Measurements from ENCODE around the gene KRT6C.
"Not testable (repeated sequence)": the region's sequence is repeated elsewhere in the genome, so short reads cannot be mapped to it uniquely, and the experiment has no call there.

The KRT6C gene

DNA sequence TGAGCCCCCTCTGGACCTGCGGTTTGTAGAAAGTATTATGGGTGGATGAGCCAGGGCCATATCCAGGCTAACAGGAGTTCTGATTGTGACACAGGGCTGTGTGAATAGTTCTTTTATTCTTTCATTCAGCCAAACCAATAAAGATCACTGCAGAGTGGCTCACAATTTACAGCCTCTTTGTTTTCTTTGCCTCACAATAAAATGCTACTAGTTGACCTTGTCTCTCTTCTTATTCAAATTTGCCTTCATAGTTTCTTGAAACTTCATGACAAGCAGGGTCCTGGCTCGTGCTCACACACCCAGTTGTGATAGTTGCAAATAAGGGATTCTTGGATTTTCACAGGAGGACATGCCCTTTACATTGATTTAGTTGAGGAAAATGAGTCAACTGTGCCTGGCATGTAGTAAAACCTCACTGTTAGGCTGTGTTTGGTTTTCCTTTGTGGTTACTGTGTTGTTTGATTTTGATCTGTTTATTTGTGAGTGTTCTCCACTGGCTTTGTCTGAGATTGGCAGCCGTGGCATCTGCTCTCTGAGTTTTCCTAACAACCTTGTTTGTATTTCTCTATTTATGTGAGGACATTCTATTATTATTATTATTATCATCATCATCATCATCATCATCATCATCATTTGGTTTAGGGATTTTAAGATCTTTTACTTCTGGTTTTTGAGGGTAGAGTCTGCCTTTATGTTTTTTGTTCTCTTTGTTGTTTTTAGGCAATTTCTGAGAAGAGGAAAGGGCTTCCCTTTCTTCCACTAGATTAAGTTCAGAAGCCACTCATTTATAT lies 19.0 kb downstream of the KRT6C start:
- DNase-seq = no peak

DNA sequence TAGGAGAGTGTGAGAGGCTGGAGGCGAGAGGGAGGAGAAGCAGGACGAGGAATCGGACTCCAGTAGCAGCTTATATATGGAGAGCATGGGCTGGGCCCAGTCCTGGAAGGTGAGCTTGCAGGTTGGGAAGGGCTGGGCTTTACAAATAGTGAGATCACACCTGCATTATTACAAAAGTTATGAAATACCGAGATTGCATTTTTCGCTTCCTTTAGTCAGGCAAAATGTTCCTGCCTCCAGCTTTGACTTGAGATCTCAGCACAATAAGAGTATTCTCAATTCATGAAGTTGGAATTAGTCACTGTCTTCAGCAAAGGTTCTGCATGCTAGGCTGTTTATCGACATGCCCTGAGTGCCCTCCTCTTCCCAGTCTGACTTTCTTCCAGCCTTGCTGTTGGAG lies 21.5 kb downstream of the KRT6C start, which contains the start of gene KRT6B:
Gene KRT6B (minus strand): TSS at position 46 of the 400 bp plus-strand sequence. CDS start 68 bp downstream, outside the sequence.
- DNase-seq = no peak

DNA sequence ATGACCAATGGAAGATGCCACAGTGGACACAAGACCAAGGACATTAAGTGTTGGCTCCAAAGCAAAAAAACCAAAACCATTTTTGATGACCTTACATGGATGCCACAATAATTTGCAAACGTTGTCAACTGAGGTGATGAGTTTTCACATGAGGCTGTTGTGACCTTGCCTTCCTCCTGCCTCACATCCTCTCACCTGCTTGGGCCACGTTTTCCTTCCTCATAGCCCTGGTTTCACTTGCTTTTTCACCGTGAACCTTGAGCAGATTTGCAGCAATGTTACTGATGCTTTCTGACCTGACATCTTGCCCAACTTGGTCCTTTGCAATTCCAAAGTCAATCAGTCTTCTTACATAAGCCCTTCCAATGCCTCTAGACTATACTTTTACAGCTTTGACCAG lies 25.4 kb downstream of the KRT6C start:
- DNase-seq = no peak

DNA sequence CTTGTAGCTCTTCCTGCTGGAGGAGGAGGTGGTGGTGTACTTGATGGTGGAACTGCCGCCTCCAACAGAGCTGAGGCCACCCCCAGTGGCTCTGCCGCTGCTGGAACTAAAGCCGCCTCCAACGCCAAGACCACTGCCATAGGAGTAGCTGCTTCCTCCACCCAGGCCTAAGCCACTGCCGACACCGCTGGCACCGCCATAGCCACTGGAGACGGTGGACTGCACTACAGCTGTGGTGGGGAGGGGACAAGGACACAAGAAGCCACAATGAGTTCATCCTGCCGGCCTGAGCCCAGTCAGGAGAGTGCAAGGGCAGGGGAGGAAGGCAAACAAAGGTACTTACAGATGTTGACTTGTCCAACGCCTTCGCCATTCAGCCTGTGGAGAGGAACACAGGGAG lies 26.4 kb downstream of the KRT6C start:
- DNase-seq = not testable (repeated sequence)

DNA sequence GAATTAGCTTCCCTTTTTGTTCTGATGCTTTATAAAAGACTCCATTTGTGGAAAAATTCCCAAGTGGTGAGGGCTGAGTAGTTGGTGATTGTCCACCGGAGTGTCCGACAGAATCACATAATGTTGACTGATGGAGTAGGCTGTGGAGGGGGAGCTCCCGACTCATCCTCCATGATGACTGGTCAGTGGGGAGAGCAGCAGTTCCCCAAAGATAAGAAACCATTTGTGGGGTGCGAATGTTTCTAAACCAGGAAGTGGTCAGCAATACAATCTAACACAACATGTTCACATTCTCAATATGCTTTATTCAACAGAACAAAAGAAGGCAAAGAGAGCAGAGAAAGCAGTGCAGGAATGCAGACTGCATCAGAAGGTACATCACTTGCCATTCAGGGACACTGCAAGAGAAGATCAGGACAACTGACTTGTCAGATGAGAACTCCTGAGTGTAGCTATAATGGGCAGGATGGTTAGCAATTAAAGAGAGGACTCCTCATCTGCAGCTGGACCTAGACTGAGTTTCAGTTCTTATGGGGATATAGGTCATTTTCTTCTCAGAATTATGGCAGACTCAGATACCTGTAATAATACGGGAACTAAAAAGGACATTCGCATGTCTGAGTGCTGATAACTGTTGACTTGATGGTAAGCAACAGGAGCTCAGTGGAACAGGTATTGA lies 27.1 kb downstream of the KRT6C start:
- DNase-seq = no peak

DNA sequence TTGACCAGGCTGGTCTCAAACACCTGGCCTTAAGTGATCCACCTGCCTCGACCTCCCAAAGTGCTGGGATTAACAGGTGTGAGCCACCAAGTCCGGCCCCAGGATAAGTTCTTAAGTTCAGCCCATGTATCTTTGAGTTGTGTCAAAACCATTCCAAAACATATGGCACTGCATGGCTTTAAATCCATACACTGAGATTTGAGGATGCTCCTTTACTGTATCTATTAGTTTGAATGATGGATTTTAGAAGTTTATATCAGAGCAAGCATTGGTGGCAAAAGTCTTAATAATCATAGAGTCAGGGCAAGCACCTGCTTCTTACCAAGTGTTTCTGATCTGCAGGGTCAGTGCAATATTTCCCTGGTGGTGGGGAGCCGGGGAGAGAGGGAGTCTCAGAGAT lies 27.7 kb downstream of the KRT6C start:
- DNase-seq = no peak

DNA sequence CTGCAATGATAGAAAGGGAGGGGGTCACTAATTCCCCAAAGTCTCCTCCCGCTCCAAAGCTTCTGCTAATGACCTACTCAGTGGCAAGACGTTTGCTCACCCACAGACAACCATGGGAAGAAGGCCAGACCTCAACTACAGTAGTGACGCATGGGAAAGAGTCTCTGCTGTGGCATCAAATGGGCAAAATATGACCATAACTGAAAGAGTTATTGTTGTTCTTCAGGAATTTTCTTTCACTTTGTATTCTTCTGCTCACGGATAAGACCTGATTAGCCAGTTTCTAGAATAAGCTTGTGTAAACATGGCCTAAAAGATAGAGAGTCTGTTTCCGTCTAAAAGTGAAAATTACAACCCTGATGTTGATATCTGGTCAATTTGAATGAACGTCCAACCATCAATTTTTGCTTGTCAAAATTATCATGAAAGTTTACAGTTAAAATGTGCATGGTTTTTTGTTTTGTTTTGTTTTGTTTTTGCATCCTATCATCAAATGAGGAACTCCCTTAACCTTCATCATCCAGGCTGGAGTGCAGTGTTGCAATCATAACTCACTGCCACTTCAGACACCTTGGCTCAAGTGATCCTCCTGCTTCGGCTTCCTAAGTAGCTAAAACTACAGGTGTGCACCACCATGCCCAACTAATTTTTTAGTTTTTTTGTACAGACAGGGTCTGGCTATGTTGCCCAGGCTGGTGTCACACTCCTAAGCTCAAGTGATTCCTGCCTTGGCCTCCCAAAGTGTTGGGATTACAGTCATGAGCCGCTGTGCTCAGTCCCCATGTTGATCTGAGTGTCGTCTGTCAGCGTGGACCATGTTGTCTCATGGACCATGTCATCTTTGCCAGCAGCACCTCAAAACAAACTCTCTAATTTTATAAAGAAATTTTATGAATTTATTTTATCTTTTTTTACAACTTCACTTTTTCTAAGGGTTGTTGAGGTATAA lies 28.7 kb downstream of the KRT6C start:
- no peak for DNase-seq

DNA sequence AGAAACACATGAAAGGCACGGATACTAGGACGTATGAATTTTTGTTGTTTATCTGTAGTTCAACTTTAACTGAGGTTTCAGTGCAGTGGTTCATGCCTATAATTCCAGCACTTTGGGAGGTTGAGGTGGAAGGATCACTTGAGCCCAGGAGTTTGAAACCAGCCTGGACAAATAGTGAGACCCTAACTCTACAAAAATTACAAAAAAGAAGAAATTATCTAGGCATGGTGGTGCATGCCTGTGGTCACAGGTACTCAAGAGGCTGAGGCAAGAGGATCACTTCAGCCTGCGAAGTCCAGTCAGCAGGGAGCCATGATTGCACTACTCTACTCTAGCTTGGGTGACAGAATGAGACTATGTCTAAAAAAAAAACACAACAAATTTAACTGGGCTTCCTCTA lies 29.6 kb downstream of the KRT6C start:
- DNase-seq = no peak

DNA sequence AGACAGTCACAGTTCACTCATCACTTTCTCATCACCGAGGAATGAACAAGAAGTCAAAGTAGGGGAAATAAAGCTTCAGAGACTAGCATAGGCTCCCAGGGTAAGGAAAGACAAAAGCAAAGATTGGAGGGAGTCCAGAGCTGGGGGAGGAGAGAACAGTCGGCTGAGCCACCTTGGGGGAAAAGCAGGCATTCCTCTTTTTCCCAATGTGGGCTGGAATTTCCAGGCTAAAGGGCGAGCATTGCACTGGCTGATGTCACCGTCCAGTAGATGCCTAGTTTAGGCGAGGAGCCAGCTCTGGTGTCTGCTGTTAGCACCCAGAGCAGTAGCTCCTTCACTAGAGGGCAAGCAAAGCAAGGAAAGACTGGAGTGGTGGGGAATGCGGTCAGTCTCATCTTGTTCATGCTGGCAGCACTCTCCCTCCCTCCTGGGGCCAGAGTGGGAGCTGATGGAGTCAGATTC lies 31.0 kb downstream of the KRT6C start:
- DNase-seq = no peak

DNA sequence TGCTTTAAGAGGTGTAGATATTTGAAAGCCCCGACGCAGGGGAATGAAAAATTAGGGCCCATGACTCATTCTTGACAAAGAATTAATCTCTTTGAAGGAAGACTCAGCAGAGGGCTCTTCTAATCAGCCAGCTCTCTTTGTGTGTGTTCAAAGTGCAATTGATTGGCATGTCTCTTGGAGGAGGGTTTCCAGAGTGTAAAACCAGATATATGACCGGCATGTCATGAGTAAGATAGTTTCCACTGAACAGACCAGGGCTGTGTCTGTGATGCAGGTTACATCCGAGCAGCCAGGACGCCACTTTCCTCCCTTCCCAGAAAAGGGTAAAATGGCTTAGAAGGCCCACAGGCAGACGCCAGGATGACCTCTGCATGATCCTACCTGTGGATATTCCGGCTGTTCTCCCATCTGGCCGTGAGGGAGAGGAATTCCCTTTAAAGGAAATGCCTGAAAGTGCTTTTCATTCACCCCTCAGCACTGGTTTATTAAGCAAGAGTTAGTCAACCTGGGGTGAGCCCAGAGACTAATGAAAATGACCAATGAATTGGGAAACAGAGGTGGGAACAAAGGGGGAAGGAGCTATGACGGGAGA lies 32.2 kb downstream of the KRT6C start:
- DNase-seq = no peak

DNA sequence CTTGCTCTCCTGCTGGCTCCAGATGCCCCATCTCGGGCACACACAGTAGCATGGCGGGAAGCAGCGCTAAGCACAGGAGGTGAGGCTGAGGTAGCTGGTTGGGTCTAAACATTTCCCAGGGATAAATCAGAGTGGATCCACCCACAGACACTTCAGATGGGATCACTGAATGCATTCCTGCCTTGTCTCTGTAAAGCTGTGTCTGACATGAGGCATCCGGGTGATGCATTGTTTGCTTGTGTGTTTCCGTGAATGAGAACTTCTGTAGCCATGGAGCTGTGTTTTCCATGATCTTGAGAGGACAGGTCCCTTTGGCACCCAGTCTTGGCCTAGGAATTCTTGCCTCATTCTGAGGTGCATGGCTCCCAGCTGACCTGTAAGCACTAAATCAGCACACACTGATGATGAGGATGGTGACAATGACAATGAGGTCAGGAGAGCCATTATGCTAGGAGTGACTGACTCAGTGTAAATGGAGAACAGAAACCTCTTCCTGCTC lies 32.7 kb downstream of the KRT6C start:
- no peak for DNase-seq

DNA sequence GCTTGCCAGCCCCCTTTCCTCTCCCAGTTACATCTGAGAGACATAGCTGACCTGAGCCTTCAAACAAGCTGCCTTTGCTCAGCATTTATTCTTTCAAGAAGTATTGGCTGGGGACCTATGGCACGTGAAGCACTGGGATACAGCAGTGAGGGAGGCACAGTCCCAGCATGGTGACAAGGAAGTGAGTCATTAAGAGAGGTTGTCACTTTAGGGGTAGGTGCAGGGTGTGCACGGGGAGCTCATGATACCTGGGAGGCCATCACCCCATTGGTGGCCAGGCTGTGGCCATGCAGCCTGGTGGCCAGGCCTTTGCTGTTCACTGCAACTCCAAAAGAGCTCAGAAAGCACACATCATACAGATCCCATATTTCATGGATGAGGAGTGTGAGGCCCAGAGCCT lies 33.8 kb downstream of the KRT6C start:
- no peak for DNase-seq

DNA sequence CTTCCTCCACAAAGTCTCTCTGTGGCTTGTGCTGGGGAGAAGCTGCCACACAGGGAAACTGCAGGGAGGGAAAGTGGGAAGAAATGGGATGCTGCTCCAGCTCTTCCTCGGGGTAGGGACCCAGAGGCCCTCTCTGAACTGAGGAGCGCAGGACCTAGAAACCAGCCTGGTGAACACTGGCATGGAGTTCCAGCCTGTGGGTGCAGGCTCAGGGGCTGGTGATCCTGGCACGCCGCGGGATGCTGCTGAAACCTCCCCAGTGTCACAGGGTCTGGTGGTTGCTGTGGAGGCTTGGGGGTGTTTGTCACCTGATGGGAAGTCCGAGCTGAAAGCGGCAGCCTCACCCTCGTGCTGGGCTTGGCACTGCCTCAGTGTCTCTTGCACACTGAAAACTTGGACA lies 34.2 kb downstream of the KRT6C start:
- DNase-seq = no peak

DNA sequence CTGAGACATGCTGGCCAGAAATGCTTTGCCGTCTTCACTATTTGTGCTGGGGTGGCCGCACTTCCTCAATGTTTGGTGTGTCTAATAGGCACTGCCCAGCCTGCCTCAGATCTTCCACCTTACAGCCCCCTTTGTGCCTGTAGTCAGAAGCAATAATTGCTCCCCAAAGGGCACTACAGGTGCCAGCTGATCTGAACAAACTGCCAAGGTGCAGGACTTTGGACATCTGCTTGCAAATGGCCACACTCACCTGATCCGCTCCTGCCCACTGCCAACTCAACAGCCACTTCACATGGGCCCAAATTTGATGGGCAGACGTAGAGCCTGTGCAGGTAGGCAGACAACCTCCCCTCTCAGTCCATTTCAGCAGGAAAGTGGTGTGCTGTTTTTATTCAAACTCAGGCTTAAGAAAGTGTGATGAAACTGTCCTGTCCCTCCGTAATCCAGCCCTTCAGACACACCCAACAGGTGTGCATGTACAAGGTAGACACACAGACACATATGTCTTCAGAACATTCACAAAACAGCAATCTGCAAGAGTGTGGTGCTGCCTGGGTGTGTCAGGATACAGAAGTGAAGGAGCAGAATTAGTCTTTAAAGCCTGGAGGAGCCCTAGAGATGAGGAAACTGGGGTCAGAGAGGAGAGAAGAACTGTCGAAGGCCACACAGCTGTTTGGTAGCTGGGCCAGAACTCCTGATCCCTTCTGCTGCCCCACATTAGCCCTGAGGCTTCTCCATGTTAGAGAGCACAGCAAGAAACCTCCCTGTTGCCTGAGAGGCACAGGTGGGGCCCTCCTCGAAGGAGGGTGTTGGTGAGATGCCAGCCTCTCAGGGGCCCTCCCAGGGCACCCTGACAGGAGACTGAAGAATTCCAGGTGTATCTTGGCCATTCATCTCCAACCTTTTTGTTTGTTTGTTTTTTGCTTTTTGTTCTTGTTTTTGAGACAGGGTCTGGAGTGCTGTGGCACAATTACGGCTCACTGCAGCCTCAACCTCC lies 35.0 kb downstream of the KRT6C start:
- DNase-seq = no peak

DNA sequence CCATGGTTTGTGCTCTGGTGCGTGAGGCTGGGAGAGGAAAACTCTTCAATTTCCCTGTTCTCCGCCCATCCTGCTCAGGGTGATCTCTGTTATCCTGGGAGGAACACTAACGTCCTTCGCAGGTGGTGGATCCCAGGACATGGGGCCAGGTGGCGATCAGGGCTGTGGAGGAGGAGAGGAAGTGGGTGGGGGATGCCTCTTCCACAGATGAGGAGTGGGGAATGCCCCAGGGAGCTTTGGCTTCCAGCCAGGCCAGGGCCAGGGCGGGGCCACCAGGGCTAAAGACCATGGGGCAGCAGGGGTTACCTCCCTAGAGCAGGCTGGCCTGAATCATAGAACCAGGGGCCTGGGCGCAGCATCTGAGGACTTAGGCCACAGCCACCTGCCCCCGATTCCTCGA lies 36.1 kb downstream of the KRT6C start:
- DNase-seq = no peak

DNA sequence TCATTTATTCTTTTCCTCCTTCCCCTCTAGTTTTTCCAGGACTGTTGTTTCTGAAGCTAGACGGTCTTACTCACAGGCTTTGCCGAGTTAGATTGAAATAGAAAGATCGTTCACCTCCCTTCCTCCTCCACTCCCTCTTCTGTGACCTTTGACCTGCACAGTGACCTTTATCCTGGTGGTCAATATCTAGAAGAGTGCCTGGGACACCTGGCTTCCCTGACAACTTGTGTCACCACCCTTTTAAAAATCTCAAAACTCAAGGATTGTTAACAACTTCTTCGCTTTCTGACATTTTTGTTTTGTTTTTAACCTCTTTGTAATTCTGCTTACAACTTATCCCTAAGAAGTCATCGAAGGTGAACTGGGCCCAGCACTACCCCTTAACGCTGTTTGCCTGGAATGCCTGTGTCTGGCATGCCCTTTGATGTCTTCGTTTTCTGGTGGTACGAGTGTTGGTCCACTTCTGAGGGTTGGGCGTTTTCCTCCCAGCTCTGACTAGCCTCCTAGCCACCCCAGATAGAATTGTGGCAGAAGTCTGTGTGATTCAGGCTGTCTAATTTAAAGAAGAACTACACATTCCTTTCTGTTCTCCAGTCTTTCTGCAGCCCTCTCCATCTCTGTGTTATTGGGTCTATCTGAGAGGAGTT lies 36.7 kb downstream of the KRT6C start:
- no peak for DNase-seq

DNA sequence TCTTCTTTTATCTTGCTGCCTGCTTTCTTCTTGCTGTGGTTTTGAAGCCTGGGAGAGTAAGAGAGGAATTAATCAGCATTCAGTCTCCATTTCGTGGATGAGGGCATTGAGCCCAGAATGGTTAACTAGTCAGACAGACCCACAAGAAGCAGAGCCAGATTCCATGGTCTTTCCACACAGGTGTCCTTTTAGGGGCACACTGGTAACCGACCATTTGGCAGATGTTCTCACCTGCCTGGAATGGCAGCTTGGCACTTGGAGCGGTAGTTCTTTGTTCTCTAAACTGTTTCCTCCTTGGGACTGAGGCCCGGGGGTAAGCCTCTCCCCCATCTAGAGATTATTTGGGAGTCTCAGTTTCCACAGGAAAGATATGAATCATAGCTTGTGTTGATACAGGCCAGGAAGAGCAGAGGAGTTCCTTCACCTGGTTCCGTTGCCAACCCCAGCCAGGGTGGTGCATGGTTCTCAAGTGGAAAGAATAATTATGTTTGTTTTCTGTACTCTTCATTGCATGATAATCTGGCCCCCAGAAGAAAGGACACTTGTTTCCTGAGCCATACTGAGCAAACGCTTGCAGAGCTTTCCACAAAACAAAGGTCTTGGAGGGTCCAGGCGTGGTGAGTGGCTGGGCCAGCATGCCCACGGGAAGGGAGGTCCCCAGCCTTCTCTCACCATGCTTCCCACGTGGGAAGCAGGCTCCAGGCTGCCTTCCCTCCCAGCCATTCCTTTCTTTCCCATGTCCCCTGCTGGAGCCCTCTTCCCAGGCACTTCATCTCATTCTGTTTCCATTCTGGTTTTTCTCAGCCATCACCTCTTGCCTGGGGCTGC lies 37.4 kb downstream of the KRT6C start:
- no peak for DNase-seq

DNA sequence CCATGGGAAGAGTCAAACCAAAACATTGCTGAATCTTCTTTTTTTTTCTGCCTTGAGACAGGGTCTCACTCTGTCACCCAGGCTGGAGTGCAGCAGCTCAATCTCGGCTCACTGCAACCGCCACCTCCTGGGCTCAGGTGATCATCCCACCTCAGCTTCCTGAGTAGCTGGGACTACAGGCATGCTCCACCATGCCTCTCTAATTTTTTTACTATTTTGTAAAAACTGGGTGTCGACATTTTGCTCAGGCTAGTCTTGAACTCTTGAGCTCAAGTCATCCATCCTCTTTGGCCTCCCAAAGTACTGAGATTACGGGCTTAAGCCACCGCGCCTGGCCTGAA lies 38.0 kb downstream of the KRT6C start:
- no peak for DNase-seq

DNA sequence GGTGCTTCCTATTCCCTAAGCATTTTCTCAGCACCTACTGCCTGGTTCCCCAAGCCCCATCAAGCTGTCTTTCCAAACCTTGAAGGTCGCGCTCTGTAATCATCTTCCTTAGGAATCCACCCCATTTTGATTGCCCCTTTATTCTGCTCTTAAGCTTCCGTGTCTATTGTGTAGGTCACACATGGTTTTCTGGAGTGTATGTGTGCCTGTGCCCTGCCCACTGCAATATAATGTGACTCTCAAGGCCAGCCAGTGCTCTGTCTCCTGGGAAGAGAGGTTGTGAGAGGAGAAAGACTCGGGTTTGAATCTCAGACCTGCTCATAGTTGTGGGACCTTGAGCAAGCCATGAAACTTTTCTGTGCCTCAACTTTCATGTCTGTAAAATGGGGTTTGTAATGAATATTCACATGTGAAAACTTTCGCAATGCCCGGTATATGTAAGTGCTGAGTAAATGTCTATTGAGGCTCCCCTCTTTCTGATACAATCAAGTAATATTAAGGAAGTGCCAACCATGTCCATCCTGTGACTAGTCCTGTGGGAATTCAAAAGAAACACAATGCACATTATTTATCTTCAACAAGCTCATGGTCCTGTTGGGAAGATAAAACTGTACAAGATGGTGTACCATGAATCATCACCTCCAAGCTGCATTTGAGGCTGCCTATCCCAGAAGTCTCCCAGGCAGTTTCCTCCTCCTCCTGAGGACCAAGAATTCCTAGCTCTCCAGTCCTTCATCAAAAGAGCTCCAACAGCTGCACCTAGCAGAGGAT lies 38.7 kb downstream of the KRT6C start:
- no peak for DNase-seq

Measured in CD4-positive, alpha-beta T cell treated with Interleukin-4 for 4 hours (primary cell).